Smooth muscle cell (in vitro differentiated cells): ENCODE measurements around the gene ZSCAN26. TPM values are rescaled to one million over a fixed set of nuclear protein-coding genes. Genes with fewer than 3 reads are reported as not detected.

ENCODE experiments used
- DNase-seq: peaks from one replicate; lab custom pipeline; 2025; ENCODE audit not compliant: unreplicated experiment; lab: John Stamatoyannopoulos, UW
- H2AFZ ChIP-seq: fragments of 200-600 bp; sonication (generic); 2 replicates; pipeline ENCODE4 v1.6.0; 2016; ENCODE audit warnings: antibody characterized with exemption, low read depth, mild to moderate bottlenecking
- H3F3A ChIP-seq: fragments of 200-600 bp; sonication (generic); 2 replicates; pipeline ENCODE4 v1.6.0; 2017; ENCODE audit warnings: antibody characterized with exemption, low read depth
- H3K27ac ChIP-seq: fragments of 200-600 bp; sonication (generic); 2 replicates; pipeline ENCODE4 v1.5.1; 2016; ENCODE audit warnings: low read depth, mild to moderate bottlenecking
- H3K27me3 ChIP-seq: fragments of 200-600 bp; sonication (generic); 2 replicates; pipeline ENCODE4 v1.6.1; 2016; ENCODE audit warnings: low read depth, mild to moderate bottlenecking
- H3K36me3 ChIP-seq: fragments of 200-600 bp; sonication (generic); 2 replicates; pipeline ENCODE4 v1.5.1; 2016; ENCODE audit warnings: low read depth
- H3K4me1 ChIP-seq: fragments of 200-600 bp; sonication (generic); 2 replicates; pipeline ENCODE4 v1.5.1; 2016; ENCODE audit warnings: low read depth
- H3K4me2 ChIP-seq: fragments of 200-600 bp; sonication (generic); 2 replicates; pipeline ENCODE4 v1.6.0; 2016; ENCODE audit warnings: mild to moderate bottlenecking
- H3K4me3 ChIP-seq: fragments of 200-600 bp; sonication (generic); 2 replicates; pipeline ENCODE4 v1.5.1; 2016; ENCODE audit warnings: mild to moderate bottlenecking
- H3K79me2 ChIP-seq: fragments of 200-600 bp; sonication (generic); 2 replicates; pipeline ENCODE4 v1.6.0; 2016; ENCODE audit warnings: low read depth, mild to moderate bottlenecking
- H3K9ac ChIP-seq: fragments of 200-600 bp; sonication (generic); 2 replicates; pipeline ENCODE4 v1.6.0; 2016; ENCODE audit warnings: low read depth
- H3K9me3 ChIP-seq: fragments of 200-600 bp; sonication (generic); replicated peaks from 2 replicates; pipeline ENCODE4 v1.5.1; 2016; ENCODE audit warnings: low read depth
- H4K20me1 ChIP-seq: fragments of 200-600 bp; sonication (generic); 2 replicates; pipeline ENCODE4 v1.6.0; 2016; ENCODE audit warnings: low read depth
- WGBS: methylation state at CpG from one replicate; pipeline ENCODE4 v1.1.7; 2016; ENCODE audit warnings: low lambda C conversion rate; 5-methylcytosine and 5-hydroxymethylcytosine counted together
- polyA plus RNA-seq: library from polyadenylated mRNA; unstranded; fragments of >200 nt; fragmentation: Nextera tagmentation; extraction: Ambion mirVana; gene quantifications from 2 replicates; pipeline ENCODE4 v1.2.1, GENCODE V29; 2016
- total RNA-seq: library from RNA; depleted of rRNA; stranded (reverse); fragments of >200 nt; gene quantifications from 2 replicates; pipeline ENCODE4 v1.2.3, GENCODE V29; 2014
- TF ChIP-seq, protein P1 (sequence below): fragments of 200-600 bp; sonication (generic); IDR thresholded peaks from 2 replicates; pipeline ENCODE4 v1.5.1; 2017; ENCODE audit warnings: borderline replicate concordance, mild to moderate bottlenecking, antibody characterized with exemption; ENCODE audit not compliant: insufficient read depth, poor library complexity, severe bottlenecking

The ZSCAN26 gene
- total and polyA plus RNA-seq, 2 experiments from 2014 or later, result 10.7 to 16.1 TPM

DNA sequence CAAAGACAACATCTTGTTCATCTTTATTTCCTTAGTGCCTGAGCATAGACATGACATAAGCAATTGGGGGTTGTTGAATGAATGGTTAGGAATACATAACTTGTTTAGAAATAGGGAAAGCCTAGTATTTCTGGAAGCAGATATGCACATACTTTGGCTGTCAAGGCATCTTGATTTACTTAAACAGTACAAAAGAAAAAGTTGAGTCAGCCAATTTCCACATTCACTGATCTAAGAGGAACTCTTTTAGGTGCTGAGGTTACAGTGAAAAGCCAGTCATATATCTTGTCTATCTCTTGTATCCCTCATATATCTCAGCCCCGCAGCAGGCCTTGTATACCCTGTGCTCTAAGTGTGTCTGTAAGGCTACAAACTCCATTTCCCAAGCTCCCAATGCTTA is 26.5 kb upstream of the ZSCAN26 start:
- H2AFZ ChIP-seq, result no peak overlapping the region

DNA sequence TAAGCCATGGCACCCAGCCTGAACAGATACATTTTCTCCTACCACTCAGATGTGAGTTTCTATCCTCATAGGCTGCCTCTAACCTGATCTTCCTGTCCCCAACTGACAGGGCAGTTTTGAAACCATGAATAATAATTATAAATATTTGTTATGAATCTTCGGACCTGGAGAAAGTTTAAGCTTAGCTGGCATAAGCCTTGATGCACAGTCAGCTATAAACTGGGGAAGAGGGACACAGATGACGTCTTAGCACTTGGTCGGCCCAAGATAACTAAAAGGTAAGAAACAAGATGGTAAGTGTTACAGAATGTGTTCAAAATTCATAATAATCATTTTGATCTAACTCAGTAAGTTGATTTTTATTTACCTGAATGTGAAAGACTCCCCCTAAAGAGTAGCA is 23.0 kb upstream of the ZSCAN26 start:
- TF ChIP-seq, protein P1, sequence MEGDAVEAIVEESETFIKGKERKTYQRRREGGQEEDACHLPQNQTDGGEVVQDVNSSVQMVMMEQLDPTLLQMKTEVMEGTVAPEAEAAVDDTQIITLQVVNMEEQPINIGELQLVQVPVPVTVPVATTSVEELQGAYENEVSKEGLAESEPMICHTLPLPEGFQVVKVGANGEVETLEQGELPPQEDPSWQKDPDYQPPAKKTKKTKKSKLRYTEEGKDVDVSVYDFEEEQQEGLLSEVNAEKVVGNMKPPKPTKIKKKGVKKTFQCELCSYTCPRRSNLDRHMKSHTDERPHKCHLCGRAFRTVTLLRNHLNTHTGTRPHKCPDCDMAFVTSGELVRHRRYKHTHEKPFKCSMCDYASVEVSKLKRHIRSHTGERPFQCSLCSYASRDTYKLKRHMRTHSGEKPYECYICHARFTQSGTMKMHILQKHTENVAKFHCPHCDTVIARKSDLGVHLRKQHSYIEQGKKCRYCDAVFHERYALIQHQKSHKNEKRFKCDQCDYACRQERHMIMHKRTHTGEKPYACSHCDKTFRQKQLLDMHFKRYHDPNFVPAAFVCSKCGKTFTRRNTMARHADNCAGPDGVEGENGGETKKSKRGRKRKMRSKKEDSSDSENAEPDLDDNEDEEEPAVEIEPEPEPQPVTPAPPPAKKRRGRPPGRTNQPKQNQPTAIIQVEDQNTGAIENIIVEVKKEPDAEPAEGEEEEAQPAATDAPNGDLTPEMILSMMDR, result no peak
- H4K20me1 ChIP-seq, result no peaks in the 10 kb centered on the region
- no peaks in the 10 kb centered on the region for H3K27me3 ChIP-seq
- H3K4me3 ChIP-seq, result no peak overlapping the region
- no peak overlapping the region for H3K9ac ChIP-seq
- no peaks in the 10 kb centered on the region for H3F3A ChIP-seq
- no peak overlapping the region for H3K27ac ChIP-seq
- peaks cover 5% of the 10 kb centered on the region for H3K36me3 ChIP-seq
- H3K4me1 ChIP-seq, result no peaks in the 10 kb centered on the region
- H3K4me2 ChIP-seq, result no peak overlapping the region
- no peak for DNase-seq
- WGBS, result 99% methylated on average over 3 of the region's 3 CpGs
- H2AFZ ChIP-seq, result no peak overlapping the region
- no peaks in the 10 kb centered on the region for H3K9me3 ChIP-seq
- no peaks in the 10 kb centered on the region for H3K79me2 ChIP-seq

More for the DNA sequence above, 26.5 kb upstream of the ZSCAN26 start:
- no peak overlapping the region for H3K4me3 ChIP-seq
- H3F3A ChIP-seq, result no peaks in the 10 kb centered on the region
- H3K27ac ChIP-seq, result no peak overlapping the region
- 92% methylated on average over 1 of the region's 1 CpG for WGBS
- H4K20me1 ChIP-seq, result no peaks in the 10 kb centered on the region
- no peaks in the 10 kb centered on the region for H3K9me3 ChIP-seq
- TF ChIP-seq, protein P1, result no peak
- no peak overlapping the region for H3K4me2 ChIP-seq
- H3K27me3 ChIP-seq, result no peaks in the 10 kb centered on the region
- H3K4me1 ChIP-seq, result no peaks in the 10 kb centered on the region
- no peaks in the 10 kb centered on the region for H3K79me2 ChIP-seq
- peaks cover 10% of the 10 kb centered on the region for H3K36me3 ChIP-seq
- DNase-seq, result no peak
- no peak overlapping the region for H3K9ac ChIP-seq

DNA sequence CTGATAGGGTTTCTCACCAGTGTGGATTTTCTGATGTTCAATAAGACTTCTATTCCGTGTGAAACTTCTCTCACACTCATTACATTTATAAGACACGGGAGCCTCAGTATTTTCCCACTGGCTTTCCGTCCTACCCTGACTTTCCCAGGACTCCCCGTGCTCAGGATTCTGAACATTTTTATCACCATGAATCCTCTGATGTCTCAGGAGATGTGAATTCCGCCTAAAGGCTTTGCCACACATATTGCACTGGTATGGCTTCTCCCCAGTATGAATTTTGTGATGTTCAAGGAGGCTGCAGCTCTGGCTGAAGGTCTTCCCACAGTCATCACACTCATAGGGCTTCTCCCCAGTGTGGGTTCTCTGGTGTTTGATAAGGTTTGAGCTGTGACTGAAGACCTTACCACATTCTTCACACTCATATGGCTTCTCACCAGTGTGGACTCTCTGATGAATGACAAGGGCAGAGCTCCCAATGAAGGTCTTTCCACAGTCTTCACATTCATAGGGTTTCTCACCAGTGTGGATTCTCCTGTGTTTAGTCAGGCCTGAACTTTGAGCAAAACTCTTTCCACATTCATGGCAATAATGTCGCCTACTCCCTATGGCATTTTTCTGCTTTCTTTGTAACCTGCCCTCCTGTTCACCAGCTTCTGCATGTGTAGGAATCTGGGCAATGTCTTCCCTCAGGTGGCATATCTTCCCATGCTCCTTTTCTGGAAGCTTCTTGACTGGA is 21.6 kb upstream of the ZSCAN26 start:
- H3K27me3 ChIP-seq, result no peaks in the 10 kb centered on the region
- no peaks in the 10 kb centered on the region for H4K20me1 ChIP-seq
- no peak for DNase-seq
- 95% methylated on average over 6 of the region's 6 CpGs for WGBS
- TF ChIP-seq, protein P1, result no peak
- H3K4me3 ChIP-seq, result no peak overlapping the region
- H3K4me2 ChIP-seq, result no peak overlapping the region
- H3K27ac ChIP-seq, result no peak overlapping the region
- H3K4me1 ChIP-seq, result peaks cover under 1% of the 10 kb centered on the region
- no peaks in the 10 kb centered on the region for H3F3A ChIP-seq
- peaks cover 5% of the 10 kb centered on the region for H3K36me3 ChIP-seq
- no peak overlapping the region for H3K9ac ChIP-seq
- no peak overlapping the region for H2AFZ ChIP-seq
- H3K79me2 ChIP-seq, result peaks cover 2% of the 10 kb centered on the region
- no peaks in the 10 kb centered on the region for H3K9me3 ChIP-seq

DNA sequence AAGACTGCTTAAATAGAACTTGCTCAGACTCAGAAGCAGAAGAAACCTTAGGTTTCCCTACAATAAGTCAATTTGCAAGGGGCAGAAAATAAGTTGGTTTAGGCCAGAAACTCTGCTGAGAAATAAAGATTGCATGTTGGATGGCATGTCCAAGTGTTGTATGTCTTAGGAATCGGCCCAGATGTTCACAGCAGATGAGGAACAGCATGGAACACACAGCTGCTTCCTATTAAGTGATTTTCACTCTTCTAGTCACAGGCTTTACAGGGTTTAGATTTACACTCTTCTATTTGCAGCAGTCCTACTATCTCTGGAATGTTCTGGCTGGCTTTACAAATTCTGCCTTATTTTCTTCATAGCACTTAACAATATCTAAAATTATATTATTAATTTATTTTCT is 18.0 kb upstream of the ZSCAN26 start:
- Histone ChIP-seq H3K4me3 (no peak overlapping the region), H3K4me2 (no peak overlapping the region)
- WGBS, result 68% methylated on average over 1 of the region's 1 CpG

More for the DNA sequence above, 18.0 kb upstream of the ZSCAN26 start:
- no peaks in the 10 kb centered on the region for H3K27me3 ChIP-seq
- TF ChIP-seq, protein P1, result no peak
- no peak overlapping the region for H2AFZ ChIP-seq
- H3K4me1 ChIP-seq, result peaks cover 16% of the 10 kb centered on the region
- no peaks in the 10 kb centered on the region for H3F3A ChIP-seq
- no peaks in the 10 kb centered on the region for H3K9me3 ChIP-seq
- H3K36me3 ChIP-seq, result peaks cover 5% of the 10 kb centered on the region
- H3K79me2 ChIP-seq, result peaks cover 12% of the 10 kb centered on the region
- H4K20me1 ChIP-seq, result no peaks in the 10 kb centered on the region
- H3K9ac ChIP-seq, result no peak overlapping the region
- no peak overlapping the region for H3K27ac ChIP-seq
- DNase-seq, result no peak
